Urinary bladder (tissue), 4 donors: ENCODE results near the gene EFCAB8. TPM values are rescaled to one million over a fixed set of nuclear protein-coding genes. Genes with fewer than 3 reads are reported as not detected.

Experiments used
- DNase-seq: peaks from one replicate; pipeline ENCODE4 v3.0.0-alpha.2; 2015; ENCODE audit errors: extremely low spot score
- H3K27ac ChIP-seq: one replicate; pipeline ENCODE4 v1.5.1; 2013; ENCODE audit warnings: low read depth, mild to moderate bottlenecking, moderate library complexity
- H3K36me3 ChIP-seq: one replicate; pipeline ENCODE4 v1.6.1; 2013; ENCODE audit warnings: mild to moderate bottlenecking, moderate library complexity; ENCODE audit not compliant: insufficient read depth
- H3K4me1 ChIP-seq: one replicate; pipeline ENCODE4 v1.6.1; 2013; ENCODE audit warnings: mild to moderate bottlenecking, moderate library complexity; ENCODE audit not compliant: insufficient read depth
- H3K4me3 ChIP-seq: one replicate; pipeline ENCODE4 v1.5.1; 2013; ENCODE audit warnings: low read depth, low read length
- WGBS: extraction: QIAGEN DNeasy Blood & Tissue Kit; methylation state at CpG from one replicate; pipeline ENCODE4 v1.1.7; 2013; 5-methylcytosine and 5-hydroxymethylcytosine counted together
- polyA plus RNA-seq: library from polyadenylated mRNA; stranded (reverse); fragments of 200-250 nt; gene quantifications from one replicate; pipeline ENCODE4 v1.2.3, GENCODE V29; 2013
- total RNA-seq: library from RNA; depleted of rRNA; stranded (reverse); fragments of >200 nt; gene quantifications from one replicate; pipeline ENCODE4 v1.2.3, GENCODE V29; 2014
- donor health status: healthy with polysubstance abuse.
- donor health status: healthy.

The EFCAB8 gene
- total and polyA plus RNA-seq, 2 donors = 0.11 to 0.95 TPM

DNA sequence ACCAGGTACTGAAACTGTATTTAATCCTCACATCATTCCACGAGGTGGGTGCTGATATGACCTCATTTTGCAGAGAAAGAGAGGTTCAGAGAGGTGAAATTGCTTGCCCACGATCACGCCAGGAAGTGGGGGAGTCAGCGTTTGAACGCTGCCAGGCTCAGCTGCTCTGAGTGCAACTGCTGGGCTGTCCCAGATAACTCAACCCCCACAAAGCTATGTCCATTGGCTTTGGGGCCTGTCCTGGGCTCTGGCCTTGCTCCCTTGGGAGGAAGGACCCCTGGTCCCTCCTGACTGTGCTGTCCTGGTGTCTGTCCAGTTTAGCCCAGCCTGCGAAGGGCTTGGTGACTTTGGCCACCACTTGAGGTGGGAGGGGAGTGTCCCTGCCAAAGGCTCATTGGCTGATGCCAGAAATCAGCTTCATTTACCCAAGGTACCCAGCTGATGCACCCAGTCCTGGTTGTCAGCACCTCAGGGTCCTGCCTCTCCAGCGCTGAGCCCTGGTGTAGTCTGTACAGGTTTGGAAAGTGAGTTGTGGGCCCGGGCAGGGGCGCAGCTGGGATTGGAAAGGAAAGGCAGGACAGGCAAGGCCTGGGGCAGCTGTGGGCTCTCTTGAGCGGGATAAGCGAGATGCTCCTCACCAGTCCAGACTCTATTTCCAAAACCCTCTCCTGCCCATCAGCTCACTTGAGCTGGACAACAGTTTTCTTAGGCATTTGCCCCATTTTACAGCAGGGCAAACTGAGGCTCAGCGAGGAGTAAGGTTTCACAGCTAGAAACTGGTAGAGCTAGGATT is 107.1 kb downstream of the EFCAB8 start:
- Histone ChIP-seq H3K4me1 (no peaks in the 10 kb centered on the region), H3K36me3 (no peaks in the 10 kb centered on the region), H3K27ac (no peak overlapping the region), H3K4me3 (no peak overlapping the region)
- no peak for DNase-seq
- 75% methylated on average over 12 of the region's 12 CpGs for WGBS

DNA sequence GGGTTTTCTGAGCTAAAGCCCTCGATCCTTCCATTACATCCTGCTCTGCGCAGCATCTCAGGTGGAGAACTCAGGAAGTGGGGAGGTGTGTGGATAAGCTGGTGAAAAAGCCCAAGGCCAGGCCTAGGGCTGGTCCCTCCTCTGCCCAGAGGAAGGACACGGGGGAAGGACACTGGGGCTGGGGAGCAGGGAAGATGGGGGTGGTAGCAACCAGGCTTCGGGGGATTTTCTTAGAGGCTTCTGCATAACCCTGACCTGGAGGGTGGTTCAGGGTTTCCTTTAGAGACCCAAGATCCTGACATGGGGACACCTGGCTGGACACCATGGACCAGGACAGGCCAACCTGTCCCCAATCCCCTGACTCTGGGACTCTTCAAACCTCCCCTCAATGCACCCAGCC is 107.7 kb downstream of the EFCAB8 start:
- Histone ChIP-seq H3K27ac (no peak overlapping the region), H3K4me1 (no peaks in the 10 kb centered on the region), H3K36me3 (no peaks in the 10 kb centered on the region), H3K4me3 (no peak overlapping the region)
- 90% methylated on average over 4 of the region's 4 CpGs for WGBS
- DNase-seq = no peak

DNA sequence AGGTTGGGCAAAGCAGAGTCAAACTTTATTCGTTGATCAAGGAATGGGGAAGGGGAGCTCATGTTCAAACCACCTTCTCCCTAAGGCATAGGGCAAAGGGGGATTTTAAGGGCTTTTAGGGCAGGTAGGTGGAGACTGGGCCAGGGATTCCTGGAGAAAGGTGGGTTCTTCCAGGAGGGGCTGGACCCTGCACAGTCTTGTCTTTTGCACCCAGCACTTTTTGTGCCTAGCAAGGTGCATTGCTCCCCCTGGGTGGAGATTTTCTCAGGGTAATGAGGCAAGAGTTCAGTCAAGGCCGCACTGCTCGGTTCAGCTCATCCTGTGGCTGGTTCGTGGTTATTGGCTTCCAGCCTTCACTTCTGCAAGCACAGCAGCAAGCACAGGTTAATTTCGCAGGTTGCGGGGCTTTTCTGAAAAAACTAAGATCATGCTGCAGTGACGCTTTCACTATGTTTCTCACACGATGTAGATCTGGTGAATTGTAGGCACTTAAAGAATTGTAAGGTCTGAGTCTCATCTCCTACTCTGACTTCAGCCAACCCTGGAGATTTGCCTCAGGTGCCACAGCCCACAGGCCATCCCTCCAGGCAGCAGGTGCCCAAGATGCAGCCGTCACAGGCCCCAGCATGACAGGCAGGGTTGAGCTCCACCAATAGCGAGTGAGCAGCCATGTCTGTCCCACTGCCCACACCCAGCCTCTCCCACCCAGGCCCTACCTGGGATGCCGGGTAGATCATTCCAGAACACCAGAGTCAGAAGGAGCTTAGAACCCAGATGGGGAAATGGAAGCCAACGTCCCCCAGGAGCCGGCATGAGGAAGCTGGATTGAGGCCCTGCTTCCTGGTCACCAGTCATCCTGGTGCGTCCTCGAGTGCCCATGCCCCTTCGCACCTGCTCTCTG is 108.4 kb downstream of the EFCAB8 start:
- WGBS = 81% methylated on average over 16 of the region's 16 CpGs
- Histone ChIP-seq H3K36me3 (no peaks in the 10 kb centered on the region), H3K4me3 (no peak overlapping the region), H3K4me1 (no peaks in the 10 kb centered on the region), H3K27ac (no peak overlapping the region)
- DNase-seq = no peak

DNA sequence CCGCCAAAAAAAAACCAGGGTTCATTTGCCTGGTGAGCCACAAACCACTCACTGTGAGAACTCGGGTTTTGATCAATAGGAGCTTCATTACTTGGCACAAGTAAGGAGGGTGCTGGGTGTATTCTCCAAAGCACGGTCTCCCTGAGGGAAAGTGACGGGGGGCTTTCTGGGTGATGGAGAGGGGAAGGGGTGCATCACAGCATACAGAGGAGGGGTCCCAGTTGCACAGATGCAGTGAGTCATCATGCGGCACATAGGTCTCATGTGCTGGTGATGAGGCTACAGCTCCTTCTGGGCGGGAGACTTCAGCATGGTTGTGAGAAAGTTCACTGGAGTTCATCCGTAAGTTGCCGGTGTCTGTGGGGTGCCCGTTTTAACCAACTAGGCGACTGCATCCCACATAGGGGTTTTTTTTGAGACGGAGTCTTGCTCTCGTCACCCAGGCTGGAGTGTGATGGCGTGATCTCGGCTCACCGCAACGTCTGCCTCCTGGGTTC is 109.3 kb downstream of the EFCAB8 start:
- WGBS = 88% methylated on average over 16 of the region's 16 CpGs
- Histone ChIP-seq H3K4me1 (no peaks in the 10 kb centered on the region), H3K27ac (no peak overlapping the region), H3K36me3 (no peaks in the 10 kb centered on the region), H3K4me3 (no peak overlapping the region)
- no peak for DNase-seq

DNA sequence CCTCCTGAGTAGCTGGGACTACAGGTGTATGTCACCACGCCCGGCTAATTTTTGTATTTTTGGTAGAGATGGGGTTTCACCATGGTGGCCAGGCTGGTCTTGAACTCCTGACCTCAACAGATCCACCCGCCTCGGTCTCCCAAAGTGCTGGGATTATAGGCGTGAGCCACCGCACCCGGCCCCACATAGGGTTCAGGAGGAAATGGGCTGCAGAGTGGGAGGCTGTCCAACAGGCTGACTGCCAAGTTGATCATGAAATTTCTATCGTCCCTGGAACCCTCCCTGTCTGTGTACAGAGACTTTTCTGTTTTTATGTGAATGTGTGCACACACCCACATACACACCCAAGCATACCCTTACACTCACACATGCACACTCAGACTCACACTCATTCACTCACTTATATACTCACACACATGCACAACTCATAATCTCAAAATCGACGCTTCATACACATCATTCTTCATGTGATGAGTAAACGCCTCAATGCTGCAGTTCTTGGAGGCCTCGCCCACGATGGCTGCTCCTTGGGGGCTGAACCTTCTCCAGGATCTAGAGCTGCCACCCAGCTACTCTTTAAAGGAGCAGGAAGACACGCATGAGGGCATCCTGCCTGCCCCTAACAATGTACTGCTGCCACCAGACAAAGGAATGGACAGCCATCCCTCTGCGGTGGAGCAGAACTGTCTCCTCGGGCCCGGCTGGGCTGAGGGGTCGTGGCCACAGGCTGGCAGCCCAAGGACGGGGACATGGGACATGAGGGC is 109.9 kb downstream of the EFCAB8 start:
- no peak overlapping the region for H3K4me3 ChIP-seq
- 59% methylated on average over 19 of the region's 19 CpGs for whole genome bisulfite sequencing
- no peak for DNase-seq
- H3K27ac ChIP-seq = no peak overlapping the region
- H3K36me3 ChIP-seq = no peaks in the 10 kb centered on the region
- H3K4me1 ChIP-seq = no peaks in the 10 kb centered on the region

DNA sequence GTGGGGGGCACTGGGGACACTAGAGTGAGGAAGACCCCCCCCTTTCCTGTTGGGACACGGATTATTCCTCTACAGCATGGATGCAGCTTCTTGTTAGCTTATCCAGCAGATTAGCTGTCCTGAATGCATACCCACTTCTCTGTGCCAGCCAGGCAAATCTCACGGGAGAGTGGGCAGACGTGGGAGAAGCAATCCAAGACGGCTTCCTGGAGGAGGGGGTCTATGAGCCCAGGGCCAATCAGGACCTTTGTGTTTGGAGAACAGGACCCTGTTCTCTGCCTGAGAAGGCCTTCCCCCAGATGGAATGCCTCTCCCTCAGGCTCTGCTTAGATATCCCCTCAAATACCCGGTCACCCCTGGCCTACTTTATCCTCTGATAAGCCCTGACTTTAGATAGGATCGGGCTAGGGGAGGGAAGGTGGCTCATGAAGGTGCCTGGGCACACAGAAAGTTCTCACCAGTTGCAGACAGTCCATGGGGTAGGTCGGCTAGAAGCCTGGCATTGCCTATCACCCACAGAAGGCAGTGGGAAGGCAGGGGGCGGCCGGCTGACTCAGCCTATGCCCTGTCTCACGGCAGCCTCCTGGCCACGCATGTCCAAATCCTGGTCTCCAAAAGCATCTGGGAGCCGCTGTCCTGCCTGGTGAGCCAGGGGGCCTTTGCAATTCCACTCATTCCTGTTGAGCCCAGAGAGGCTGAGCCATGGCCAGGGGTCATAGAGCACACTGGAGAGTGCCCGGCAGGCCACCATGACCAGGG is 110.8 kb downstream of the EFCAB8 start:
- WGBS = 84% methylated on average over 13 of the region's 13 CpGs
- DNase-seq = no peak
- Histone ChIP-seq H3K4me1 (no peaks in the 10 kb centered on the region), H3K36me3 (no peaks in the 10 kb centered on the region), H3K27ac (no peak overlapping the region), H3K4me3 (no peak overlapping the region)

DNA sequence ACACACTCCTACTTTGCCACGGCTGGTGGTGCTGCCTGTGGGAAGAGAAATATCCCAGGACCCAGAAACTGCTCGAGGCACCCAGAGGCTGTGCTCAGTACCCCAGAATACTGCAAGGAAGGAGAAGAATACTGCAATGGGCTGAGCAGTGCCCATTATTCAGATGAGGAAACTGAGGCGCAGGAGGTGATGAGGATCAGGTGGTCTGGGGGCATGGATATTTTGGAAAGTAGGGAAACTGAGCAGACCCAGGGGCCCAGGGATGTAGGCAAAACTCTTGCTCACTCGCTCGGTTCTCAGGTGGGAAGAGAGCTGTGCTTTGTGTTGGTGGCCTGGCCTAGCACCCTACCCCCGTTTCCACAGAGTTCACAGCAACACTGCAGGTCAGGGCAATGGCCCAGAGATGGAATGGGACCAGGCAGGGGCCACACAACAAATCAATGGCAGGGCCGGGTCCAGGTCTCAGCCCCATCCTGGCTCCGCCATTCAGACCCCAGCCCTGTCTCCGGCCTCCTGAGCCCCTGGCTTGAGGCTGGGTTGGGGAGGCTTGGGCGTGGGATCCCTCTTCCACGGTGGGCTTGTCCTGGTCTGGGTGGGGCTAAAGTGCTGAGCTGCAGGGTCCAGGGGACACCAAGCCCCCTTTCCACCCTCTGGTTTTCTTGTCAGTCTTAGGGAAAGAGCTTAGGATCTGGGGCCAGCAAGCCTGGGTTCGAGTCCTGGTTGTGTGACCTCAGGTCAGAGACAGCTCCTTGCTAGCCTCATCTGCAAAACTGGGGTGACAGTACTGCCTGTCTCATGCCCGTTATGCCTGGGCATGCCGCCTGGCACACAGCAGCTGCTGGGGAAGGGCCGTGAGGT is 111.6 kb downstream of the EFCAB8 start:
- H3K36me3 ChIP-seq = no peaks in the 10 kb centered on the region
- no peak for DNase-seq
- no peaks in the 10 kb centered on the region for H3K4me1 ChIP-seq
- H3K27ac ChIP-seq = no peak overlapping the region
- WGBS = 96% methylated on average over 15 of the region's 15 CpGs
- no peak overlapping the region for H3K4me3 ChIP-seq

DNA sequence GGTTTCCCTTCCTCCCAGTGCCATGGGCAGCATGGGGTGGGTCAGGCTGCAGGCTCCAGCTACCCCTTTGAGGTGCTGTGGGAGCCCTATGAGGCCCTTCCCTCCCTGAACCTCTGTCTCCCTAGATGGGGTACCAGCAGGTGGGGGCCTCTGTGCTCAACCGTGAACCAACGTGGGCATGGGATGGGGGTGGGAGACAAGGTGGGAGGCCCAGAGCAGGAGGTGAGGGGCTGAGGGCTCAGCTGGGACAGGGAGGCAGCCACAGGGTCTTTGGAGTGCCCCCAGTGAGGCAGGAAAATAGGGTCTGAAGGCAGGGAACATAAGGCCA is 112.2 kb downstream of the EFCAB8 start:
- Histone ChIP-seq H3K27ac (no peak overlapping the region), H3K4me3 (no peak overlapping the region), H3K36me3 (no peaks in the 10 kb centered on the region), H3K4me1 (no peaks in the 10 kb centered on the region)
- DNase-seq = no peak
- WGBS = 99% methylated on average over 2 of the region's 2 CpGs

DNA sequence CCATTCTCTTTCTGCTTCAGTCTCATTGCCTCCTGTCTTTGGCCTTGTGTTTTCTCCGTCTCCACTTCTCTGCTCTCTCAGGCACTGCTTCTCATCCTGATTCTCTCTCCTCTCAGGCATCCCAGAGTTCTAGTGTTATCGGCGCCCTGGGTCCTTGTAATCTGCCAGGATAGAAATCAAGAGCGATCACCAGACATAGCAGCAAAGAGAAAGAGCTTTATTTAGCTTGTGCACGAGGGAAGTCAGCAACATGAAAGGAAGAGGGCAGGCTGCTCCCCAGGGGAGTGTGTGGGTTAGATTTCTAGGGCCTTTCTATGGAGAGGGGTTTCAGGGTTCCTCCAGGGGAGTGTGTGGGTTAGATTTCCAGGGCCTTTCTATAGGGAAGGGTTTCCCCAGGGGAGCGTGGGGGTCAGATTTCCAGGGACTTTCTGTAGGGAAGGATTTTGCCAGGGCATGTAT is 113.0 kb downstream of the EFCAB8 start:
- Histone ChIP-seq H3K4me3 (no peak overlapping the region), H3K27ac (no peak overlapping the region), H3K4me1 (no peaks in the 10 kb centered on the region), H3K36me3 (no peaks in the 10 kb centered on the region)
- no peak for DNase-seq
- WGBS = 38% methylated on average over 6 of the region's 6 CpGs

DNA sequence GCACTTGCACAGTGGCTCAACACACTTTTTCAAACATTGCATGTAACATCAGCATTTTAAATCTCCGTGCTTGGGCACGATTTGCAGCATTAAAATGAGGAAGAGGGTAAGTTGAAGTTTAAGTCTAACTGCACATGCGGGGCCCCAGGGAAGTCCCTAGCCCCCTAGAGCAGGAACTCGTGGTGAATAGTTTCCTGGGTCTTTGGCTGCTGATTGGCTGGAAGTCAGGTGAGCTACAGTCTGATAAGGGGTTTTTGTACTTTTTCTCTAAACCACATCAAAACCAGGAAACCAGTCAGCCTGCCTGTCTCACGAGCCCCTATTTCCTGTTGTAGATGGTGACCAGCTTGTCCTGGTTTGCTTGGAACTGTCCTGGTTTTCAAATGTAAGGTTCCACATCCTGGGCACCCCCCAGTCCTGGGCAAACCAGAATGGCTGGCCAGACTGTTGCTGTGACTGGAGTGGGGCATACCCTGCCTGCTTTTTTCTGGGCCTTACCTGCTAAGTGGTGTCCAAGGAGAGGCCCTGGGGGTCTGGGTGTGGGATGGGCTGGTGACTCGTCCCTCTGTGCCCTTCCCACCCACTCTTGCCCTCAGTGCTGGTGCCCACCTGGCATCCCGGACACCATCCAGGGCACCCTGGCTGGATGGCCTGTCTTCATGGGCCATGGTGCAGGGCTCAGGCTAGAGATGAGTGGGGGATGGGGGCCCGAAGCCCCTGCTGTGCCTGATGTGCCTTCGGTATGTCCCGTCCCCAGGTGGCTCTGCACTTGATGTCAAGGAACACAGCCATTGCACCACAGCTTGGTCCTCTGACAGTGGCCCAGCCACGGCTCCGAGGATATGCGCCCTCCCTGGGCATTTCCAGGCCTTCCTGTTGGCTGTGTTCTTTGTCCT is 113.7 kb downstream of the EFCAB8 start:
- no peaks in the 10 kb centered on the region for H3K4me1 ChIP-seq
- no peak overlapping the region for H3K4me3 ChIP-seq
- H3K36me3 ChIP-seq = no peaks in the 10 kb centered on the region
- 80% methylated on average over 13 of the region's 13 CpGs for WGBS
- H3K27ac ChIP-seq = no peak overlapping the region
- no peak for DNase-seq

DNA sequence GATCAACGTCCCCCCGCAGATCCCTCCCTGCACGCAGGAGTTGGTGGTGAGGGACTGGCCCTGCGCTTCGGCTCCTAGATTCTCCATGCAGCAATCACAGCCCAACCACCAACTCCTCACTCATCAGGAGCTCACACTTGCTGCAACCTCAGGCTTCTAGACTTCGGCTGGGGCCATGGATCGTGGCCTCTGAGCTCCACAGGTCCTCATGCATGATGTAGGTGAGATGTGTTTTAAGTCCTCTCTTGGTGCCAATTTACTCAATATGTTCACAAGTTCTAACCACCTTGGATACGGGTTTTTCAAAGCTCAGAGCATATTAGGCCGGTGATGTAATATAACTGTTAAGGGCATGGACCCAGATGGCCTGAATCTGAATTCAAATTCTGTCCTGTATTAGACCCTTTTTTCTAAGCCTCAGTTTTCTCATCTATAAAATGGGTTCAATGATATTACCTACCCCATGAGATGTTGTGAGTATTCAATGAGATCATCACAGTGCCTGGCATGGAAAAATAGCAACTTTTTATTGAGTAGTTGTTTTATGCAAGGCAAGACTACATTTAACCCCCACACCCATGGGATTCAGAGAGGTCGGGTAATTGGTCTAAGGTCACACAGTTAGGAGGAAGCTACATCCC is 114.5 kb downstream of the EFCAB8 start:
- WGBS = 93% methylated on average over 10 of the region's 10 CpGs
- Histone ChIP-seq H3K36me3 (no peaks in the 10 kb centered on the region), H3K4me3 (no peak overlapping the region), H3K4me1 (no peaks in the 10 kb centered on the region), H3K27ac (no peak overlapping the region)
- DNase-seq = no peak
